MM.1S (cell line): ENCODE data around the gene GNPDA1.

Experiments used
- DNase-seq: peaks from one replicate; pipeline ENCODE4 v3.0.0-alpha.2; 2015
- H2AFZ ChIP-seq: fragments of 300-600 bp; sonication (generic); 2 replicates; pipeline ENCODE4 v1.6.0; 2016; ENCODE audit warnings: antibody characterized with exemption, low read length
- H3F3A ChIP-seq: fragments of 300-600 bp; sonication (generic); 2 replicates; pipeline ENCODE4 v1.6.1; 2016; ENCODE audit warnings: mild to moderate bottlenecking, antibody characterized with exemption, low read length, moderate library complexity, mixed read lengths; ENCODE audit not compliant: insufficient read depth
- H3K27ac ChIP-seq: fragments of 300-600 bp; sonication (generic); 2 replicates; pipeline ENCODE4 v1.5.1; 2016; ENCODE audit warnings: mild to moderate bottlenecking, low read length
- H3K27me3 ChIP-seq: fragments of 300-600 bp; sonication (generic); replicated peaks from 2 replicates; pipeline ENCODE4 v1.6.0; 2016; ENCODE audit warnings: low read length; ENCODE audit not compliant: insufficient read depth
- H3K36me3 ChIP-seq: fragments of 300-600 bp; sonication (generic); replicated peaks from 2 replicates; pipeline ENCODE4 v1.6.1; 2016; ENCODE audit warnings: mild to moderate bottlenecking, low read length, mixed read lengths; ENCODE audit not compliant: insufficient read depth
- H3K4me1 ChIP-seq: fragments of 300-600 bp; sonication (generic); 2 replicates; pipeline ENCODE4 v1.6.1; 2016; ENCODE audit warnings: low read length, mixed read lengths
- H3K4me2 ChIP-seq: fragments of 300-600 bp; sonication (generic); 2 replicates; pipeline ENCODE4 v1.6.0; 2016; ENCODE audit warnings: low read depth, low read length
- H3K4me3 ChIP-seq: fragments of 300-600 bp; sonication (generic); 2 replicates; pipeline ENCODE4 v1.5.1; 2016; ENCODE audit warnings: low read length, mixed read lengths
- H3K79me2 ChIP-seq: fragments of 300-600 bp; sonication (generic); 2 replicates; pipeline ENCODE4 v1.6.1; 2016; ENCODE audit warnings: mixed run types, low read length, mixed read lengths
- H3K9ac ChIP-seq: fragments of 300-600 bp; sonication (generic); 2 replicates; pipeline ENCODE4 v1.6.1; 2016; ENCODE audit warnings: low read length, mixed read lengths
- H3K9me2 ChIP-seq: fragments of 300-600 bp; sonication (generic); replicated peaks from 2 replicates; pipeline ENCODE4 v1.6.1; 2016; ENCODE audit warnings: mild to moderate bottlenecking, low read length, mixed read lengths; ENCODE audit not compliant: insufficient read depth
- H3K9me3 ChIP-seq: fragments of 300-600 bp; sonication (generic); replicated peaks from 2 replicates; pipeline ENCODE4 v1.6.1; 2016; ENCODE audit warnings: mild to moderate bottlenecking, low read length, mixed read lengths; ENCODE audit not compliant: insufficient read depth
- H4K20me1 ChIP-seq: fragments of 300-600 bp; sonication (generic); 2 replicates; pipeline ENCODE4 v1.6.1; 2016; ENCODE audit warnings: mild to moderate bottlenecking, low read length, moderate library complexity, mixed read lengths; ENCODE audit not compliant: insufficient read depth
- CTCF ChIP-seq: fragments of 300-600 bp; sonication (generic); IDR thresholded peaks from 2 replicates; pipeline ENCODE4 v1.5.1; 2016; ENCODE audit warnings: antibody characterized with exemption, low read length, mixed read lengths
- EZH2 ChIP-seq: fragments of 300-600 bp; sonication (generic); optimal IDR thresholded peaks from 2 replicates; pipeline ENCODE3; 2017; ENCODE audit warnings: low read depth, mild to moderate bottlenecking, antibody characterized with exemption, low read length, mixed read lengths
- EZH2phosphoT487 ChIP-seq: fragments of 300-600 bp; sonication (generic); IDR thresholded peaks from 2 replicates; pipeline ENCODE4 v1.6.1; 2018; ENCODE audit warnings: antibody characterized with exemption, low read length

Gene GNPDA1

GRCh38 chr5:142024771-142025304, 12.0 kb upstream of the GNPDA1 start:
- Histone ChIP-seq H3K79me2 (no peaks in the 10 kb centered on the region), H3K36me3 (no peaks in the 10 kb centered on the region), H3K4me1 (peaks cover 15% of the 10 kb centered on the region), H3K4me3 (peak overlapping the region; percentile 55), H3K9ac (peak overlapping the region; percentile 51; the same call in 1 of the 2 replicates), H3K27ac (peak overlapping the region; percentile 74; the same call in 1 of the 2 replicates), H3F3A (peaks cover 19% of the 10 kb centered on the region), H4K20me1 (no peaks in the 10 kb centered on the region), H3K27me3 (no peaks in the 10 kb centered on the region), H3K9me3 (no peaks in the 10 kb centered on the region), H3K9me2 (no peaks in the 10 kb centered on the region), H3K4me2 (peak overlapping the region; percentile 65), H2AFZ (peak overlapping the region; percentile 80)
- TF ChIP-seq EZH2 = no peak
- TF ChIP-seq EZH2phosphoT487 = no peak
- no peak for TF ChIP-seq CTCF
- DNase-seq = peak; percentile 93

- no peak for DNase-seq
- TF ChIP-seq EZH2phosphoT487 (no peak), EZH2 (no peak), CTCF (no peak)
- no peak overlapping the region for H3K27ac ChIP-seq
- H3K4me2 ChIP-seq = peak overlapping the region; percentile 65
- H3K27me3 ChIP-seq = no peaks in the 10 kb centered on the region
- H3K4me3 ChIP-seq = no peak overlapping the region
- no peaks in the 10 kb centered on the region for H3K9me2 ChIP-seq
- no peaks in the 10 kb centered on the region for H3K9me3 ChIP-seq
- H2AFZ ChIP-seq = peak overlapping the region; percentile 80; the same call in 1 of the 2 replicates
- no peaks in the 10 kb centered on the region for H3K36me3 ChIP-seq
- H3F3A ChIP-seq = peaks cover 19% of the 10 kb centered on the region
- peaks cover 15% of the 10 kb centered on the region for H3K4me1 ChIP-seq
- H4K20me1 ChIP-seq = no peaks in the 10 kb centered on the region
- no peak overlapping the region for H3K9ac ChIP-seq
- H3K79me2 ChIP-seq = no peaks in the 10 kb centered on the region
These were observed 11.0 kb upstream of the GNPDA1 start for GRCh38 chr5:142023836-142024235.

- no peak for DNase-seq
- Histone ChIP-seq H3K4me1 (peaks cover 37% of the 10 kb centered on the region), H4K20me1 (no peaks in the 10 kb centered on the region), H3K9me2 (no peaks in the 10 kb centered on the region), H3F3A (peaks cover 34% of the 10 kb centered on the region), H3K36me3 (no peaks in the 10 kb centered on the region), H3K27me3 (no peaks in the 10 kb centered on the region), H2AFZ (no peak overlapping the region), H3K79me2 (no peaks in the 10 kb centered on the region), H3K27ac (no peak overlapping the region), H3K9me3 (no peaks in the 10 kb centered on the region), H3K4me3 (no peak overlapping the region), H3K9ac (no peak overlapping the region), H3K4me2 (no peak overlapping the region)
- TF ChIP-seq EZH2 (no peak), EZH2phosphoT487 (no peak), CTCF (no peak)
These were observed 7.4 kb upstream of the GNPDA1 start for GRCh38 chr5:142020122-142020659.
